Measurements from ENCODE around the gene MPL.

- TF ChIP-seq POLR2A (IDR thresholded peaks at IDR 0.05; ENCODE audit: low read depth, low read length) (no peak), POLR2AphosphoS5 (IDR thresholded peaks at IDR 0.05; ENCODE audit: low read depth, low read length) (no peak)
These were observed 44.9 kb upstream of the MPL start for GRCh38 chr1:43292679-43293078.
